Measurements from ENCODE around the gene ATP13A1. TPM values are rescaled to one million over a fixed set of nuclear protein-coding genes. Genes with fewer than 3 reads are reported as not detected.
A peak's percentile ranks its signal among the peaks of the same experiment; 100 is the strongest.
"Not testable (repeated sequence)": the region's sequence is repeated elsewhere in the genome, so short reads cannot be mapped to it uniquely, and the experiment has no call there.

The ATP13A1 gene
- 10 to 100 TPM; 78.6 to 78.8 TPM for total RNA-seq

DNA sequence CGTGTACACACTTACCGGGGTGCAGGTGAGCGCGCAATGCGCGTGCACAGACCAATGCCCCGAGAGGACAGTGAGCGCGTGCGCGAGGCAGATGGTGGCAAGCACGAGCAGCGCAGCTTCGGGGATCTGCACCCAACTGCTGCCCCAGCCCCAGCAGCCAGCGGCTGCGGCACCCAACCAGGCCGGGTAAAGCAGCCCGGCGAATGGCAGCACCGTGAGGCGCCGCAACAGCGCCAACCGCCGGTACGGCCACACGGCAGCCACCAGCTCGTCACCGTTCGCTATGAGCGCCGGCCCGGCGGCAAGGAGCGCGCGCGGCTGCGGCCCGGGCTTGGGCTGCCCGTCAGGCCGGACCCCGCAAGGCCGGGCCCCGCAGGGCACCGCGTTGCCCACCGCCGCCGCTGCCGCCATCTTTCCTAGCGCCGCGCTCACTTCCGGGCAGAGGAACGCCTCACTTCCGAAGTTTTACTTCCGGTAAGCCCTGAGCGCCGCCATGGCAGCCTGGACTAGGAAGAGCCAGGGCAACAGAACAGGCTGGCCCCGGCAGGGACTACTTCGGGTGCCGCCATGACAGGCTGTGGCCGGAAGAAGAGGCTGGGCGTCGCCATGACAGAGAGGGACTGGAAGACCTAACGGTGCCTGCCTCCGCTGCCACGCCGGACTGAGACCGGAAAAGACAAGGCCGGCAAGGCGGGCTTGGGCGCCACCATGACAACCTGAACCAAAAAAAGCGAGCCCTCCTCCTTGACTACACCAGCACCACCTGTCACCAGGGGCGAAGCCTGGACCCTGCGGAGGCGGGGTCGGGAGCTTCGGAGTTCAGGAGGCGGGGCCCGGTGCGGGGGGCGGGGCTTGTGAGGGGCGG is at the start of gene ATP13A1:
ATP13A1 (minus strand) TSS at position 421 of the 865 bp plus-strand sequence; CDS start at position 411, 10 bp downstream.
- DNase-seq, result peak; percentile 96

GRCh38 chr19:19711934-19712828 is 48.7 kb upstream of the ATP13A1 start:
- no peak overlapping the region for H3K4me3 Mint-ChIP-seq
- H3K9me3 Mint-ChIP-seq (ENCODE audit: insufficient read depth), result peaks cover 67% of the 10 kb centered on the region
- H3K36me3 Mint-ChIP-seq (ENCODE audit: low read depth), result peaks cover 90% of the 10 kb centered on the region
- ChIA-PET POLR2A (no interaction called here), CTCF (no interaction called here)
- ATAC-seq (no peak), DNase-seq (no peak)
- H3K27me3 Mint-ChIP-seq (ENCODE audit: low read depth), result no peaks in the 10 kb centered on the region
- no peak overlapping the region for H3K27ac Mint-ChIP-seq
- no peaks in the 10 kb centered on the region for H3K4me1 Mint-ChIP-seq (ENCODE audit: low read depth)

More for the DNA sequence above, at the start of gene ATP13A1:
- peaks cover 6% of the 10 kb centered on the region for H3K9me3 Mint-ChIP-seq (ENCODE audit: insufficient read depth)
- peak within 1 kb of the TSS; percentile 93 for H3K4me3 Mint-ChIP-seq
- CTCF ChIA-PET, result interaction anchor here (0.8 to 2.5 kb wide), 3 partner anchors 20 to 131 kb away, joined by 3 to 17 read pairs (median 3); partner anchors contain the start of gene GMIP
- H3K27ac Mint-ChIP-seq, result peak within 1 kb of the TSS; percentile 98
- ATAC-seq, result peak; percentile 84
- peaks cover 34% of the 10 kb centered on the region for H3K4me1 Mint-ChIP-seq (ENCODE audit: low read depth)
- POLR2A ChIA-PET, result interaction anchor here (0.6 to 3.8 kb wide), 14 partner anchors 10 to 533 kb away, joined by 3 to 19 read pairs (median 6); partner anchors contain the start of genes GMIP, NDUFA13, TSSK6 and ZNF253
- H3K36me3 Mint-ChIP-seq (ENCODE audit: low read depth), result peaks cover 48% of the 10 kb centered on the region
- no peaks in the 10 kb centered on the region for H3K27me3 Mint-ChIP-seq (ENCODE audit: low read depth)

GRCh38 chr19:19711306-19711933 is 47.9 kb upstream of the ATP13A1 start:
- no peak for DNase-seq
- Mint-ChIP-seq H3K36me3 (ENCODE audit: low read depth) (peaks cover 88% of the 10 kb centered on the region), H3K27me3 (ENCODE audit: low read depth) (no peaks in the 10 kb centered on the region), H3K4me3 (no peak overlapping the region), H3K9me3 (ENCODE audit: insufficient read depth) (peaks cover 67% of the 10 kb centered on the region), H3K27ac (no peak overlapping the region), H3K4me1 (ENCODE audit: low read depth) (no peaks in the 10 kb centered on the region)
- CTCF ChIA-PET, result no interaction called here
- POLR2A ChIA-PET, result no interaction called here
- ATAC-seq, result no peak

GRCh38 chr19:19710506-19710905 is 47.0 kb upstream of the ATP13A1 start:
- H3K4me1 Mint-ChIP-seq (ENCODE audit: low read depth), result no peaks in the 10 kb centered on the region
- POLR2A ChIA-PET, result no interaction called here
- DNase-seq, result no peak
- ATAC-seq, result no peak
- CTCF ChIA-PET, result no interaction called here
- peaks cover 67% of the 10 kb centered on the region for H3K9me3 Mint-ChIP-seq (ENCODE audit: insufficient read depth)
- no peak overlapping the region for H3K27ac Mint-ChIP-seq
- H3K36me3 Mint-ChIP-seq (ENCODE audit: low read depth), result peaks cover 85% of the 10 kb centered on the region
- H3K4me3 Mint-ChIP-seq, result no peak overlapping the region
- H3K27me3 Mint-ChIP-seq (ENCODE audit: low read depth), result no peaks in the 10 kb centered on the region

DNA sequence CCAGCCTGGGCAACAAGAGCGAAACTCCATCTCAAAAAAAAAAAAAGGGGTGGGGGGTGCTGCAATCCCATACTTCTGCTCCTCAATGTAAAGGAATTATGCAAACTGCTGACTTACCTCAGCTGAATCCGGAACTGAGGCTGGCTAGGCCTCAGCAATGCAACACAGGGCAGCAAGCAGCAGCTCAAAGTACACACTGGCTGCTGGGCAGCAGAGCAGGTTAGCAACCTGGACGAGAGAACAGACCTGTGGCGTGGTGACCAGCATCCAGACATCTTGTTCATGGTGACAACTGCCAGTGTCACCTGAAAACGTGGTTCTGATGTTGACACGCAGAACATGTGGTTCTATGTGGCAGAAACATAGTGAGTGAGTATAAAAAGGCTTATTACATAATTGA is 41.4 kb upstream of the ATP13A1 start:
- Mint-ChIP-seq H3K4me3 (no peak overlapping the region), H3K4me1 (ENCODE audit: low read depth) (no peaks in the 10 kb centered on the region), H3K36me3 (ENCODE audit: low read depth) (peaks cover 56% of the 10 kb centered on the region), H3K27ac (no peak overlapping the region), H3K27me3 (ENCODE audit: low read depth) (no peaks in the 10 kb centered on the region), H3K9me3 (ENCODE audit: insufficient read depth) (peaks cover 57% of the 10 kb centered on the region)
- ChIA-PET POLR2A (no interaction called here), CTCF (no interaction called here)
- DNase-seq, result no peak
- ATAC-seq, result no peak

DNA sequence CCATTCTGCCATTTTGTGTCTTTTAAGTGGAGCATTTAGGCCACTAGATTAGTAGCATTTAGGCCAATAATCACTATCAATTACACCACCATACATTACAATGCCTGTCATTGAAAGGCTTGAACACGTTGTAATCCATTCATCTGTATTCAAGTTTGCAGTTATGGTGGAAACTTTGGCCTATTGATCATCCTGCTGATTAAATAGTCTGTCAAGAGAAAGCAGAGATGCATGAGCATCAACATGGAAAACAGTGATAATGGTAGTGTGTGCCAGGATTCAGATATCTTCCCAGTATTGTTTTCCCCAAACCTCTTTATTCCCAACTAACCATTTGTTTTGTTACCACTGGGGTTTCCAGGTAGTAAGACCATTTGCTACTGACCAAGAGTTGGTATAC is 37.0 kb upstream of the ATP13A1 start:
- H3K4me1 Mint-ChIP-seq (ENCODE audit: low read depth); H3K27ac Mint-ChIP-seq; H3K4me3 Mint-ChIP-seq; CTCF ChIA-PET; POLR2A ChIA-PET; DNase-seq; ATAC-seq; H3K27me3 Mint-ChIP-seq (ENCODE audit: low read depth): not testable (repeated sequence)
- Mint-ChIP-seq H3K9me3 (ENCODE audit: insufficient read depth) (peaks cover 44% of the 10 kb centered on the region), H3K36me3 (ENCODE audit: low read depth) (peaks cover 32% of the 10 kb centered on the region)

GRCh38 chr19:19697589-19697988 is 34.1 kb upstream of the ATP13A1 start:
- CTCF ChIA-PET, result no interaction called here
- H3K27ac Mint-ChIP-seq, result no peak overlapping the region
- H3K4me3 Mint-ChIP-seq, result no peak overlapping the region
- no peak for ATAC-seq
- no peak for DNase-seq
- H3K9me3 Mint-ChIP-seq (ENCODE audit: insufficient read depth), result peaks cover 32% of the 10 kb centered on the region
- H3K36me3 Mint-ChIP-seq (ENCODE audit: low read depth), result peaks cover 20% of the 10 kb centered on the region
- POLR2A ChIA-PET, result interaction anchor here (0.6 kb wide), 1 partner anchor 1230 kb away, joined by 3 read pairs; no protein-coding TSS in a partner anchor
- H3K27me3 Mint-ChIP-seq (ENCODE audit: low read depth), result no peaks in the 10 kb centered on the region
- no peaks in the 10 kb centered on the region for H3K4me1 Mint-ChIP-seq (ENCODE audit: low read depth)

- no peaks in the 10 kb centered on the region for H3K4me1 Mint-ChIP-seq (ENCODE audit: low read depth)
- H3K27ac Mint-ChIP-seq, result no peak overlapping the region
- ChIA-PET POLR2A (no interaction called here), CTCF (no interaction called here)
- DNase-seq (no peak), ATAC-seq (no peak)
- peaks cover 23% of the 10 kb centered on the region for H3K36me3 Mint-ChIP-seq (ENCODE audit: low read depth)
- peaks cover 32% of the 10 kb centered on the region for H3K9me3 Mint-ChIP-seq (ENCODE audit: insufficient read depth)
- H3K27me3 Mint-ChIP-seq (ENCODE audit: low read depth), result no peaks in the 10 kb centered on the region
- H3K4me3 Mint-ChIP-seq, result no peak overlapping the region
These were observed 32.9 kb upstream of the ATP13A1 start for GRCh38 chr19:19696386-19696785.

GRCh38 chr19:19691683-19692082 is 28.2 kb upstream of the ATP13A1 start:
- POLR2A ChIA-PET, result interaction anchor here (1.5 kb wide), 1 partner anchor 22 kb away, joined by 6 read pairs; no protein-coding TSS in a partner anchor
- peaks cover 10% of the 10 kb centered on the region for H3K9me3 Mint-ChIP-seq (ENCODE audit: insufficient read depth)

DNA sequence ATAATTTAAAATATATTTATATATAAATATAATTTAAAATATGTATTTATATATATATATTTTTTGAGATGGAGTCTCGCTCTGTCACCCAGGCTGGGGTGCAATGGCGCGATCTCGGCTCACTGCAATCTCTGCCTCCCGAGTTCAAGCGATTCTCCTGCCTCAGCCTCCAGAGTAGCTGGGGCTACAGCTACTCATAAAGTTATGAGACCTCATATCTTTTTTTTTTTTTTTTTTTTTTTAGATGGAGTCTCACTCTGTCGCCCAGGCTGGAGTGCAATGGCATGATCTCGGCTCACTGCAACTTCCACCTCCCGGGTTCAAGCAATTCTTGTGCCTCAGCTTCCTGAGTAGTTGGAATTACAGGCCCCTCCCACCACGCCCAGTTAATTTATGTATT is 25.5 kb upstream of the ATP13A1 start:
- H3K27me3 Mint-ChIP-seq (ENCODE audit: low read depth); ATAC-seq; H3K4me3 Mint-ChIP-seq; H3K27ac Mint-ChIP-seq; CTCF ChIA-PET; H3K4me1 Mint-ChIP-seq (ENCODE audit: low read depth); DNase-seq: not testable (repeated sequence)
- H3K36me3 Mint-ChIP-seq (ENCODE audit: low read depth), result peaks cover 37% of the 10 kb centered on the region
- POLR2A ChIA-PET, result interaction anchor here (1.2 kb wide), 1 partner anchor 19 kb away, joined by 6 read pairs; no protein-coding TSS in a partner anchor
- peaks cover 15% of the 10 kb centered on the region for H3K9me3 Mint-ChIP-seq (ENCODE audit: insufficient read depth)

More at GRCh38 chr19:19691683-19692082, 28.2 kb upstream of the ATP13A1 start:
- no peaks in the 10 kb centered on the region for H3K4me1 Mint-ChIP-seq (ENCODE audit: low read depth)
- DNase-seq (no peak), ATAC-seq (no peak)
- H3K36me3 Mint-ChIP-seq (ENCODE audit: low read depth), result peaks cover 25% of the 10 kb centered on the region
- no peak overlapping the region for H3K27ac Mint-ChIP-seq
- H3K27me3 Mint-ChIP-seq (ENCODE audit: low read depth), result no peaks in the 10 kb centered on the region
- no peak overlapping the region for H3K4me3 Mint-ChIP-seq
- CTCF ChIA-PET, result no interaction called here

DNA sequence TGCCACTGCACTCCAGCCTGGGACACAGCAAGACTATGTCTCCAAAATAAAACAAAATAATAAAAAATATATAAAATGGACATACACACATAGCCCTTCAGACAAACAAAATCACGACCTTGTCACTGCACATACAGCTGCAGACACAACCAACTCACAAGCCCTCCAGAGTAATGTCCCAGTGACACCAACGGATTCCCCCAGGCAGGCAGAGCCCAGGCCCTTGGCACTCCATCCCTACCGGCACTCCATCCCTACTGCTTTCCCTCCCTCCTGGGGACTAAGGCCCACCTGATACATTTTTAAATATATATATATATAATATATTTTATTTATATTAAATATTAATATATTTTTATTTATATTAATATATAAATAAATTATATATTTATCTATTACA is 23.6 kb upstream of the ATP13A1 start:
- ATAC-seq (peak; percentile 53), DNase-seq (no peak)
- no peaks in the 10 kb centered on the region for H3K4me1 Mint-ChIP-seq (ENCODE audit: low read depth)
- POLR2A ChIA-PET, result interaction anchor here (1.0 kb wide), 1 partner anchor 18 kb away, joined by 6 read pairs; the partner anchor contains the start of gene ZNF101
- CTCF ChIA-PET, result interaction anchor here (0.9 to 1.3 kb wide), 2 partner anchors 133 to 155 kb away, joined by 3 to 6 read pairs; no protein-coding TSS in a partner anchor
- H3K27me3 Mint-ChIP-seq (ENCODE audit: low read depth), result no peaks in the 10 kb centered on the region
- H3K4me3 Mint-ChIP-seq, result no peak overlapping the region
- H3K36me3 Mint-ChIP-seq (ENCODE audit: low read depth), result peaks cover 51% of the 10 kb centered on the region
- peak overlapping the region; percentile 37 for H3K27ac Mint-ChIP-seq
- peaks cover 24% of the 10 kb centered on the region for H3K9me3 Mint-ChIP-seq (ENCODE audit: insufficient read depth)
